ENCODE results near the gene SLC38A1. TPM values are rescaled to one million over a fixed set of nuclear protein-coding genes. Genes with fewer than 3 reads are reported as not detected.
"Not testable (repeated sequence)": the region's sequence is repeated elsewhere in the genome, so short reads cannot be mapped to it uniquely, and the experiment has no call there.

SLC38A1 gene
- total and polyA plus RNA-seq, 4 donors, result 13.7 to 60.3 (median 26.4) TPM

- Histone ChIP-seq H3K4me1 (ENCODE audit: control insufficient read depth in 5 of 5, insufficient read depth in 5 of 5, low read length in 5 of 5) (peaks cover 0 to 12% (median 3%) of the 10 kb centered on the region in 5 donors), H3K27me3 (ENCODE audit: control insufficient read depth in 3 of 3, insufficient read depth in 3 of 3, low read length in 2 of 3) (no peaks in the 10 kb centered on the region), H3K9me3 (ENCODE audit: control insufficient read depth in 4 of 4, insufficient read depth in 3 of 4, low read length in 3 of 4) (no peaks in the 10 kb centered on the region), H3K27ac (ENCODE audit: low read depth in 1 of 2, low read length in 1 of 2) (no peak overlapping the region), H3K4me3 (no peak overlapping the region), H3K36me3 (ENCODE audit: control insufficient read depth in 4 of 4, insufficient read depth in 4 of 4, low read length in 4 of 4) (no peaks in the 10 kb centered on the region), H3K9ac (ENCODE audit: insufficient read depth in 1 of 2, low read length in 2 of 2) (no peak overlapping the region)
- DNase-seq (no peak), ATAC-seq (ENCODE audit: insufficient read depth, low FRiP score) (no peak)
- TF ChIP-seq, protein P1, sequence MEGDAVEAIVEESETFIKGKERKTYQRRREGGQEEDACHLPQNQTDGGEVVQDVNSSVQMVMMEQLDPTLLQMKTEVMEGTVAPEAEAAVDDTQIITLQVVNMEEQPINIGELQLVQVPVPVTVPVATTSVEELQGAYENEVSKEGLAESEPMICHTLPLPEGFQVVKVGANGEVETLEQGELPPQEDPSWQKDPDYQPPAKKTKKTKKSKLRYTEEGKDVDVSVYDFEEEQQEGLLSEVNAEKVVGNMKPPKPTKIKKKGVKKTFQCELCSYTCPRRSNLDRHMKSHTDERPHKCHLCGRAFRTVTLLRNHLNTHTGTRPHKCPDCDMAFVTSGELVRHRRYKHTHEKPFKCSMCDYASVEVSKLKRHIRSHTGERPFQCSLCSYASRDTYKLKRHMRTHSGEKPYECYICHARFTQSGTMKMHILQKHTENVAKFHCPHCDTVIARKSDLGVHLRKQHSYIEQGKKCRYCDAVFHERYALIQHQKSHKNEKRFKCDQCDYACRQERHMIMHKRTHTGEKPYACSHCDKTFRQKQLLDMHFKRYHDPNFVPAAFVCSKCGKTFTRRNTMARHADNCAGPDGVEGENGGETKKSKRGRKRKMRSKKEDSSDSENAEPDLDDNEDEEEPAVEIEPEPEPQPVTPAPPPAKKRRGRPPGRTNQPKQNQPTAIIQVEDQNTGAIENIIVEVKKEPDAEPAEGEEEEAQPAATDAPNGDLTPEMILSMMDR (IDR thresholded peaks at IDR 0.05; ENCODE audit: control extremely low read depth, extremely low read depth), result no peak
- WGBS, 2 donors, result 87 to 90% methylated on average over 3 of the region's 3 CpGs
These were observed 104.6 kb downstream of the SLC38A1 start for GRCh38 chr12:46164186-46164761.

GRCh38 chr12:46162549-46163076, 106.2 kb downstream of the SLC38A1 start:
- 90 to 98% methylated on average over 4 of the region's 4 CpGs for WGBS, 2 donors
- not testable (repeated sequence) for ATAC-seq (ENCODE audit: insufficient read depth, low FRiP score)

GRCh38 chr12:46160981-46161690, 107.7 kb downstream of the SLC38A1 start:
- Histone ChIP-seq H3K9ac (ENCODE audit: insufficient read depth in 1 of 2, low read length in 2 of 2) (no peak overlapping the region), H3K4me1 (ENCODE audit: control insufficient read depth in 5 of 5, insufficient read depth in 5 of 5, low read length in 5 of 5) (peaks cover 0 to 12% (median 3%) of the 10 kb centered on the region in 5 donors), H3K27me3 (ENCODE audit: control insufficient read depth in 3 of 3, insufficient read depth in 3 of 3, low read length in 2 of 3) (no peaks in the 10 kb centered on the region), H3K27ac (ENCODE audit: low read depth in 1 of 2, low read length in 1 of 2) (no peak overlapping the region), H3K4me3 (no peak overlapping the region), H3K9me3 (ENCODE audit: control insufficient read depth in 4 of 4, insufficient read depth in 3 of 4, low read length in 3 of 4) (peaks cover 0 to under 1% (median 0%) of the 10 kb centered on the region in 4 donors), H3K36me3 (ENCODE audit: control insufficient read depth in 4 of 4, insufficient read depth in 4 of 4, low read length in 4 of 4) (no peaks in the 10 kb centered on the region)
- ATAC-seq (ENCODE audit: insufficient read depth, low FRiP score) (no peak), DNase-seq (no peak)
- WGBS, 2 donors, result 91% methylated on average over 4 of the region's 4 CpGs
- TF ChIP-seq, protein P1 (IDR thresholded peaks at IDR 0.05; ENCODE audit: control extremely low read depth, extremely low read depth), result no peak

More at GRCh38 chr12:46162549-46163076, 106.2 kb downstream of the SLC38A1 start:
- DNase-seq; H3K9me3 ChIP-seq (ENCODE audit: control insufficient read depth in 4 of 4, insufficient read depth in 3 of 4, low read length in 3 of 4); H3K36me3 ChIP-seq (ENCODE audit: control insufficient read depth in 4 of 4, insufficient read depth in 4 of 4, low read length in 4 of 4); H3K4me3 ChIP-seq; H3K27ac ChIP-seq (ENCODE audit: low read depth in 1 of 2, low read length in 1 of 2); H3K9ac ChIP-seq (ENCODE audit: insufficient read depth in 1 of 2, low read length in 2 of 2); H3K27me3 ChIP-seq (ENCODE audit: control insufficient read depth in 3 of 3, insufficient read depth in 3 of 3, low read length in 2 of 3): not testable (repeated sequence)
- H3K4me1 ChIP-seq (ENCODE audit: control insufficient read depth in 5 of 5, insufficient read depth in 5 of 5, low read length in 5 of 5), result peaks cover 0 to 12% (median 3%) of the 10 kb centered on the region in 5 donors
